Fibroblast of lung (primary cell): ENCODE results near the gene ARHGDIG. TPM values are rescaled to one million over a fixed set of nuclear protein-coding genes. Genes with fewer than 3 reads are reported as not detected.

Source experiments
- DNase-seq, 2 donors: peaks; one replicate each; pipeline versions ENCODE4 v3.0.0 to v3.0.0-alpha.2; 2010; ENCODE audit warnings: low read depth in 2 of 2
- H2AFZ ChIP-seq: 2 replicates; pipeline ENCODE4 v1.5.1; 2012; ENCODE audit warnings: low read length, control low read depth, inconsistent platforms
- H3K27ac ChIP-seq: 2 replicates; pipeline ENCODE4 v1.5.1; 2011; ENCODE audit warnings: low read length, control low read depth; ENCODE audit not compliant: insufficient read depth
- H3K27me3 ChIP-seq: 2 replicates; pipeline ENCODE4 v1.5.1; 2011; ENCODE audit warnings: mild to moderate bottlenecking, low read length; ENCODE audit not compliant: control insufficient read depth, insufficient read depth
- H3K36me3 ChIP-seq: 2 replicates; pipeline ENCODE4 v1.5.1; 2011; ENCODE audit warnings: low read length; ENCODE audit not compliant: control insufficient read depth, insufficient read depth
- H3K4me1 ChIP-seq: 2 replicates; pipeline ENCODE4 v1.5.1; 2011; ENCODE audit warnings: low read length; ENCODE audit not compliant: control insufficient read depth, insufficient read depth; ENCODE audit errors: extremely low read depth
- H3K4me2 ChIP-seq: 2 replicates; pipeline ENCODE4 v1.5.1; 2011; ENCODE audit warnings: low read length, control low read depth; ENCODE audit not compliant: insufficient read depth; ENCODE audit errors: extremely low read depth
- H3K4me3 ChIP-seq, 4 experiments: fragments of 200-600 bp in 1 of 4; sonication (generic) in 1 of 4; replicated peaks in 1 of 4; 2 replicates each; pipeline ENCODE4 v1.5.1; 2011 to 2016; ENCODE audit warnings: low read length in 4 of 4, low read depth in 3 of 4, mild to moderate bottlenecking in 3 of 4, control low read depth in 2 of 4, inconsistent platforms in 1 of 4, mixed read lengths in 1 of 4; ENCODE audit not compliant: insufficient read depth in 1 of 4; ENCODE audit errors: control extremely low read depth in 1 of 4
- H3K79me2 ChIP-seq: 2 replicates; pipeline ENCODE4 v1.5.1; 2012; ENCODE audit warnings: mild to moderate bottlenecking, low read length, inconsistent platforms; ENCODE audit not compliant: control insufficient read depth, insufficient read depth
- H3K9ac ChIP-seq: 2 replicates; pipeline ENCODE4 v1.5.1; 2011; ENCODE audit warnings: mild to moderate bottlenecking, low read length, control low read depth; ENCODE audit not compliant: insufficient read depth
- H3K9me3 ChIP-seq: 2 replicates; pipeline ENCODE4 v1.5.1; 2012; ENCODE audit warnings: low read depth, low read length; ENCODE audit not compliant: control insufficient read depth, insufficient read depth
- H4K20me1 ChIP-seq: 2 replicates; pipeline ENCODE4 v1.5.1; 2011; ENCODE audit warnings: low read length; ENCODE audit not compliant: control insufficient read depth, insufficient read depth; ENCODE audit errors: extremely low read depth
- CTCF ChIP-seq, 2 donors: IDR thresholded peaks in 1 of 2; conservative IDR thresholded peaks in 1 of 2; 1 replicate in 1 of 2; 2 replicates in 1 of 2; pipeline ENCODE4 v1.5.1; 2011 to 2012; ENCODE audit warnings: low read length in 2 of 2, control low read depth in 1 of 2, inconsistent platforms in 1 of 2, low read depth in 1 of 2, mild to moderate bottlenecking in 1 of 2
- EZH2 ChIP-seq: IDR thresholded peaks from 2 replicates; pipeline ENCODE4 v1.5.1; 2012; ENCODE audit warnings: low read length, control low read depth, mild to moderate bottlenecking; ENCODE audit errors: missing control alignments
- polyA plus RNA-seq, 2 donors: library from polyadenylated mRNA; depleted of rRNA in 1 of 2; stranded (reverse) in 1 of 2; unstranded in 1 of 2; fragments of >200 nt; gene quantifications; 2 replicates each; pipeline ENCODE4 v1.2.1, GENCODE V29; 2011 to 2012; ENCODE audit warnings: missing spikeins in 1 of 2
- total RNA-seq: library from RNA; depleted of rRNA; stranded (reverse); fragments of >200 nt; gene quantifications from 2 replicates; pipeline ENCODE4 v1.2.1, GENCODE V29; 2014

ARHGDIG gene
- total and polyA plus RNA-seq, 2 donors (not counting 1 experiment from before 2014, with no cell fraction given), result 0.30 to 1.3 TPM

- H3K27me3 ChIP-seq, result no peaks in the 10 kb centered on the region
- no peak overlapping the region for H2AFZ ChIP-seq
- H3K9me3 ChIP-seq, result no peaks in the 10 kb centered on the region
- H3K36me3 ChIP-seq, result no peaks in the 10 kb centered on the region
- no peak overlapping the region for H3K4me3 ChIP-seq
- no peaks in the 10 kb centered on the region for H3K79me2 ChIP-seq
- no peaks in the 10 kb centered on the region for H3K4me1 ChIP-seq
- no peak overlapping the region for H3K9ac ChIP-seq
- TF ChIP-seq CTCF (conservative IDR thresholded peaks at IDR 0.05 in 1 of 2, IDR thresholded peaks at IDR 0.05 in 1 of 2; ENCODE audit: low read depth in 1 of 2, low read length in 2 of 2), result no peak
- TF ChIP-seq EZH2, result no peak
- no peak overlapping the region for H3K4me2 ChIP-seq
- peak overlapping the region; percentile 38 for H3K27ac ChIP-seq
- DNase-seq, result peak in 1 of 2 donors; percentile 23
- no peaks in the 10 kb centered on the region for H4K20me1 ChIP-seq
Observed at GRCh38 chr16:239948-240277, 40.5 kb upstream of the ARHGDIG start.

GRCh38 chr16:240559-240958, 39.8 kb upstream of the ARHGDIG start:
- no peaks in the 10 kb centered on the region for H4K20me1 ChIP-seq
- H3K79me2 ChIP-seq, result no peaks in the 10 kb centered on the region
- no peak for DNase-seq
- TF ChIP-seq CTCF (conservative IDR thresholded peaks at IDR 0.05 in 1 of 2, IDR thresholded peaks at IDR 0.05 in 1 of 2; ENCODE audit: low read depth in 1 of 2, low read length in 2 of 2) (no peak), EZH2 (no peak)
- H3K4me2 ChIP-seq, result no peak overlapping the region
- no peak overlapping the region for H3K4me3 ChIP-seq
- no peaks in the 10 kb centered on the region for H3K36me3 ChIP-seq
- no peaks in the 10 kb centered on the region for H3K27me3 ChIP-seq
- H2AFZ ChIP-seq, result no peak overlapping the region
- no peaks in the 10 kb centered on the region for H3K9me3 ChIP-seq
- H3K4me1 ChIP-seq, result no peaks in the 10 kb centered on the region
- H3K27ac ChIP-seq, result no peak overlapping the region
- H3K9ac ChIP-seq, result no peak overlapping the region

GRCh38 chr16:242281-242680, 38.1 kb upstream of the ARHGDIG start:
- H3K27ac ChIP-seq, result no peak overlapping the region
- DNase-seq, result no peak
- no peak overlapping the region for H2AFZ ChIP-seq
- no peaks in the 10 kb centered on the region for H3K36me3 ChIP-seq
- no peaks in the 10 kb centered on the region for H3K9me3 ChIP-seq
- H3K4me2 ChIP-seq, result no peak overlapping the region
- H4K20me1 ChIP-seq, result no peaks in the 10 kb centered on the region
- no peaks in the 10 kb centered on the region for H3K4me1 ChIP-seq
- H3K4me3 ChIP-seq, result no peak overlapping the region
- no peak overlapping the region for H3K9ac ChIP-seq
- no peaks in the 10 kb centered on the region for H3K79me2 ChIP-seq
- no peaks in the 10 kb centered on the region for H3K27me3 ChIP-seq
- TF ChIP-seq EZH2, result no peak
- TF ChIP-seq CTCF (conservative IDR thresholded peaks at IDR 0.05 in 1 of 2, IDR thresholded peaks at IDR 0.05 in 1 of 2; ENCODE audit: low read depth in 1 of 2, low read length in 2 of 2), result no peak
